SK-N-SH treated with all-trans-retinoic acid at 6 μM for 48 hours (cell line): ENCODE results near the gene SMYD3.

Source experiments
- ATAC-seq: fragments of 200-7000 bp; cut with Tn5 transposase; 3 replicates; pipeline ENCODE4 v1.9.1; 2020; ENCODE audit warnings: mild to moderate bottlenecking, moderate library complexity
- BACH2 ChIP-seq: fragments of 250-450 bp; sonication (Bioruptor Pico); IDR thresholded peaks from 2 replicates; pipeline ENCODE4 v1.9.0; 2021; ENCODE audit warnings: mild to moderate bottlenecking, borderline replicate concordance
- CREB5 ChIP-seq: fragments of 250-450 bp; sonication (Bioruptor Pico); IDR thresholded peaks from 2 replicates; pipeline ENCODE4 v1.5.1; 2020; ENCODE audit warnings: low read depth, mild to moderate bottlenecking, moderate library complexity
- CSRNP3 ChIP-seq: fragments of 250-450 bp; sonication (Bioruptor Pico); IDR thresholded peaks from 2 replicates; pipeline ENCODE4 v1.5.1; 2021; ENCODE audit warnings: mild to moderate bottlenecking, moderate library complexity
- ESRRG ChIP-seq: fragments of 250-450 bp; sonication (Bioruptor Pico); IDR thresholded peaks from 2 replicates; pipeline ENCODE4 v1.6.1; 2021; ENCODE audit warnings: mild to moderate bottlenecking
- OSR1 ChIP-seq: fragments of 250-450 bp; sonication (Bioruptor Pico); IDR thresholded peaks from 2 replicates; pipeline ENCODE4 v1.8.0; 2022; ENCODE audit warnings: moderate library complexity, mild to moderate bottlenecking, inconsistent platforms
- PATZ1 ChIP-seq: fragments of 250-450 bp; sonication (Bioruptor Pico); IDR thresholded peaks from 2 replicates; pipeline ENCODE4 v1.8.0; 2020; ENCODE audit warnings: mild to moderate bottlenecking, moderate library complexity, borderline replicate concordance
- POU6F1 ChIP-seq: fragments of 250-450 bp; sonication (Bioruptor Pico); IDR thresholded peaks from 2 replicates; pipeline ENCODE4 v1.8.0; 2021; ENCODE audit warnings: low read depth, mild to moderate bottlenecking, moderate library complexity, borderline replicate concordance
- PPARA ChIP-seq: fragments of 250-450 bp; sonication (Bioruptor Pico); IDR thresholded peaks from 2 replicates; pipeline ENCODE4 v1.5.0; 2020; ENCODE audit warnings: mild to moderate bottlenecking, borderline replicate concordance
- RARB ChIP-seq: fragments of 250-450 bp; sonication (Bioruptor Pico); IDR thresholded peaks from 2 replicates; pipeline ENCODE4 v1.8.0; 2021; ENCODE audit warnings: mild to moderate bottlenecking, moderate library complexity
- SNAI2 ChIP-seq: fragments of 250-450 bp; sonication (Bioruptor Pico); IDR thresholded peaks from 2 replicates; pipeline ENCODE4 v1.5.0; 2020; ENCODE audit warnings: mild to moderate bottlenecking, moderate library complexity
- TCF4 ChIP-seq: fragments of 250-450 bp; sonication (Bioruptor Pico); IDR thresholded peaks from 2 replicates; pipeline ENCODE4 v1.8.0; 2021; ENCODE audit warnings: mild to moderate bottlenecking, moderate library complexity, borderline replicate concordance
- TOX ChIP-seq: fragments of 250-450 bp; sonication (Bioruptor Pico); IDR thresholded peaks from 2 replicates; pipeline ENCODE4 v1.8.0; 2021; ENCODE audit warnings: mild to moderate bottlenecking, moderate library complexity, borderline replicate concordance
- TSHZ2 ChIP-seq: fragments of 250-450 bp; sonication (Bioruptor Pico); IDR thresholded peaks from 2 replicates; pipeline ENCODE4 v1.5.0; 2020; ENCODE audit warnings: mild to moderate bottlenecking, moderate library complexity
- ZFP3 ChIP-seq: fragments of 250-450 bp; sonication (Bioruptor Pico); IDR thresholded peaks from 2 replicates; pipeline ENCODE4 v1.5.0; 2020; ENCODE audit warnings: mild to moderate bottlenecking, moderate library complexity
- ZFP30 ChIP-seq: fragments of 450-650 bp; formaldehyde crosslinking; IDR thresholded peaks from 2 replicates; pipeline ENCODE4 v1.5.0; 2022; ENCODE audit warnings: mild to moderate bottlenecking, moderate library complexity
- ZNF565 ChIP-seq: fragments of 450-650 bp; formaldehyde crosslinking; conservative IDR thresholded peaks from 2 replicates; pipeline ENCODE4 v1.5.0; 2020; ENCODE audit warnings: low read depth, mild to moderate bottlenecking, moderate library complexity
- ZNF70 ChIP-seq: fragments of 450-650 bp; formaldehyde crosslinking; IDR thresholded peaks from 2 replicates; pipeline ENCODE4 v1.5.0; 2020; ENCODE audit warnings: mild to moderate bottlenecking, moderate library complexity
- ZNF8 ChIP-seq: fragments of 450-650 bp; formaldehyde crosslinking; IDR thresholded peaks from 2 replicates; pipeline ENCODE4 v1.5.0; 2020; ENCODE audit warnings: mild to moderate bottlenecking, moderate library complexity

The SMYD3 gene

GRCh38 chr1:246165826-246166709 is 341.0 kb downstream of the SMYD3 start (continued):
- TF ChIP-seq CSRNP3 (CRISPR knock-in tag): no peak
- TF ChIP-seq OSR1 (CRISPR knock-in tag): no peak
- no peak for TF ChIP-seq ZNF70 (CRISPR knock-in tag)
- no peak for TF ChIP-seq PATZ1 (CRISPR knock-in tag)

- TF ChIP-seq PATZ1 (CRISPR knock-in tag): no peak
- TF ChIP-seq POU6F1: no peak
- no peak for TF ChIP-seq ZFP30 (CRISPR knock-in tag)
- no peak for TF ChIP-seq CSRNP3 (CRISPR knock-in tag)
- TF ChIP-seq, all 23 proteins: peak for 0
Observed at GRCh38 chr1:246164764-246165163, 342.3 kb downstream of the SMYD3 start.

GRCh38 chr1:246162560-246162959 is 344.5 kb downstream of the SMYD3 start:
- TF ChIP-seq ESRRG (CRISPR knock-in tag) (no peak), BACH2 (CRISPR knock-in tag) (no peak), ZNF8 (no peak), OSR1 (CRISPR knock-in tag) (no peak), ZFP3 (CRISPR knock-in tag) (no peak), RARB (CRISPR knock-in tag) (no peak), POU6F1 (no peak), ZNF565 (CRISPR knock-in tag) (no peak), TCF4 (no peak), CREB5 (no peak), CSRNP3 (CRISPR knock-in tag) (no peak), PPARA (no peak), SNAI2 (no peak), TSHZ2 (CRISPR knock-in tag) (no peak), TOX (no peak)
- no peak for ATAC-seq

More at GRCh38 chr1:246164764-246165163, 342.3 kb downstream of the SMYD3 start:
- ATAC-seq: no peak
